ENCODE results near the gene DDX42. TPM values are rescaled to one million over a fixed set of nuclear protein-coding genes. Genes with fewer than 3 reads are reported as not detected.

DDX42 gene
- total RNA-seq, 1 experiment from 2014 or later, result 184 TPM

GRCh38 chr17:63800783-63801182 lies 26.8 kb downstream of the DDX42 start:
- Histone ChIP-seq H2BK5ac (ENCODE audit: insufficient read length, low read length) (no peak overlapping the region), H2BK120ac (ENCODE audit: low read depth, low read length, poor library complexity, severe bottlenecking) (no peak overlapping the region), H2BK12ac (ENCODE audit: insufficient read length, low read depth, low read length) (no peak overlapping the region), H4K8ac (replicated peaks; ENCODE audit: insufficient read length, low read depth, low read length) (no peak overlapping the region), H3K79me1 (ENCODE audit: insufficient read depth, low read depth, low read length, poor library complexity, severe bottlenecking) (no peaks in the 10 kb centered on the region), H2AK5ac (ENCODE audit: insufficient read length, low read length) (no peak overlapping the region), H2BK15ac (ENCODE audit: low read depth, low read length) (no peak overlapping the region), H3K56ac (ENCODE audit: insufficient read length, low read depth, low read length) (no peak overlapping the region), H3K27ac (ENCODE audit: insufficient read length, low read depth, low read length) (no peak overlapping the region), H2BK20ac (ENCODE audit: low read depth, low read length, poor library complexity, severe bottlenecking) (no peak overlapping the region), H3K4ac (ENCODE audit: low read depth, low read length) (no peak overlapping the region), H2AFZ (ENCODE audit: low read length) (no peak overlapping the region), H3K4me2 (ENCODE audit: insufficient read depth, insufficient read length, low read length) (no peak overlapping the region), H4K20me1 (ENCODE audit: control insufficient read depth, insufficient read depth, insufficient read length) (no peaks in the 10 kb centered on the region), H3K9ac (ENCODE audit: extremely low read depth, insufficient read length, low read length) (no peak overlapping the region), H3K27me3 (ENCODE audit: insufficient read depth, low read length) (no peaks in the 10 kb centered on the region), H3K79me2 (ENCODE audit: insufficient read depth, low read length) (no peaks in the 10 kb centered on the region), H3K23me2 (ENCODE audit: insufficient read length, low read depth, low read length, poor library complexity, severe bottlenecking) (no peaks in the 10 kb centered on the region), H3K23ac (ENCODE audit: insufficient read length, low read depth, low read length) (no peak overlapping the region), H3T11ph (ENCODE audit: low read length) (no peak overlapping the region), H4K5ac (ENCODE audit: insufficient read length, low read depth, low read length) (no peak overlapping the region), H4K91ac (ENCODE audit: insufficient read length, low read depth, low read length) (no peak overlapping the region), H3K9me3 (ENCODE audit: control insufficient read depth, low read depth, low read length) (no peaks in the 10 kb centered on the region), H3K18ac (ENCODE audit: insufficient read length, low read depth, low read length) (no peak overlapping the region), H3K4me1 (ENCODE audit: insufficient read depth, low read length) (no peaks in the 10 kb centered on the region), H3K14ac (ENCODE audit: insufficient read depth, low read length) (no peak overlapping the region)
- H3K9me3 Mint-ChIP-seq, result no peaks in the 10 kb centered on the region
- H3K4me3 Mint-ChIP-seq, result no peak overlapping the region
- no peak for TF ChIP-seq CTCF (conservative IDR thresholded peaks at IDR 0.05)
- H3K27me3 Mint-ChIP-seq (ENCODE audit: low read depth), result no peaks in the 10 kb centered on the region
- H3K36me3 Mint-ChIP-seq (ENCODE audit: insufficient read depth in 1 of 3, low read depth in 3 of 3), result peaks cover 41 to 86% (median 74%) of the 10 kb centered on the region in 3 experiments; a peak in 6 of 7 replicates
- no peak for DNase-seq
- WGBS (ENCODE audit: extremely low coverage, insufficient read length, low lambda C conversion rate), result no CpG with 5 or more reads among the region's 1 CpG
- H3K4me1 Mint-ChIP-seq, result no peaks in the 10 kb centered on the region
- H3K27ac Mint-ChIP-seq, result no peak overlapping the region; a peak in 1 of 7 replicates
